ENCODE data around the gene RBMS1.

GRCh38 chr2:160478660-160479059 is 14.9 kb downstream of the RBMS1 start:
- TF ChIP-seq POLR2A (IDR thresholded peaks at IDR 0.05; ENCODE audit: low read depth, low read length) (no peak), CTCF (conservative IDR thresholded peaks at IDR 0.05; ENCODE audit: low read depth, low read length) (no peak), RAD21 (IDR thresholded peaks at IDR 0.05; ENCODE audit: low read length) (no peak)

Measured in IMR-90 (cell line).